ENCODE results near the gene WNT9A. TPM values are rescaled to one million over a fixed set of nuclear protein-coding genes. Genes with fewer than 3 reads are reported as not detected.
"Not testable (repeated sequence)": the region's sequence is repeated elsewhere in the genome, so short reads cannot be mapped to it uniquely, and the experiment has no call there.

Gene WNT9A
- total RNA-seq, 1 experiment from 2014 or later = 3.7 TPM

- Histone ChIP-seq H3K36me3 (no peaks in the 10 kb centered on the region), H3K27me3 (replicated peaks) (no peaks in the 10 kb centered on the region), H3K9me3 (replicated peaks) (no peaks in the 10 kb centered on the region), H3K27ac (peak overlapping the region; percentile 91), H3K4me3 (no peak overlapping the region), H3K4me1 (replicated peaks) (peaks cover 34% of the 10 kb centered on the region)
- peak; percentile 50 to 69 for DNase-seq (ENCODE audit: low read depth in 1 of 2, low spot score in 2 of 2)
These were observed 61.9 kb downstream of the WNT9A start for GRCh38 chr1:227885648-227886502.

- no peaks in the 10 kb centered on the region for H3K36me3 ChIP-seq
- no peak for DNase-seq (ENCODE audit: low read depth in 1 of 2, low spot score in 2 of 2)
- H3K4me3 ChIP-seq = no peak overlapping the region
- H3K4me1 ChIP-seq (replicated peaks) = peaks cover 34% of the 10 kb centered on the region
- peak overlapping the region; percentile 91 for H3K27ac ChIP-seq
- H3K9me3 ChIP-seq (replicated peaks) = no peaks in the 10 kb centered on the region
- H3K27me3 ChIP-seq (replicated peaks) = no peaks in the 10 kb centered on the region
These were observed 62.5 kb downstream of the WNT9A start for GRCh38 chr1:227885135-227885647.

- H3K27me3 ChIP-seq (replicated peaks) = no peaks in the 10 kb centered on the region; the same call in 1 of the 2 replicates
- peaks cover 34% of the 10 kb centered on the region for H3K4me1 ChIP-seq (replicated peaks)
- H3K36me3 ChIP-seq = no peaks in the 10 kb centered on the region
- peak in 1 of 2 experiments; percentile 38 for DNase-seq (ENCODE audit: low read depth in 1 of 2, low spot score in 2 of 2)
- H3K27ac ChIP-seq = no peak overlapping the region
- H3K4me3 ChIP-seq = no peak overlapping the region
- H3K9me3 ChIP-seq (replicated peaks) = no peaks in the 10 kb centered on the region
These were observed 63.2 kb downstream of the WNT9A start for GRCh38 chr1:227884370-227885134.

GRCh38 chr1:227883641-227884301, 64.0 kb downstream of the WNT9A start:
- Histone ChIP-seq H3K9me3 (replicated peaks) (no peaks in the 10 kb centered on the region), H3K27ac (no peak overlapping the region), H3K36me3 (no peaks in the 10 kb centered on the region), H3K4me3 (no peak overlapping the region), H3K27me3 (replicated peaks) (no peaks in the 10 kb centered on the region; the same call in 1 of the 2 replicates), H3K4me1 (replicated peaks) (peaks cover 34% of the 10 kb centered on the region)
- peak in 1 of 2 experiments; percentile 38 for DNase-seq (ENCODE audit: low read depth in 1 of 2, low spot score in 2 of 2)

GRCh38 chr1:227883073-227883520, 64.6 kb downstream of the WNT9A start:
- Histone ChIP-seq H3K27ac (no peak overlapping the region), H3K4me3 (no peak overlapping the region), H3K4me1 (replicated peaks) (peaks cover 28% of the 10 kb centered on the region), H3K36me3 (no peaks in the 10 kb centered on the region), H3K9me3 (replicated peaks) (no peaks in the 10 kb centered on the region), H3K27me3 (replicated peaks) (no peaks in the 10 kb centered on the region; the same call in 1 of the 2 replicates)
- peak in 1 of 2 experiments; percentile 39 for DNase-seq (ENCODE audit: low read depth in 1 of 2, low spot score in 2 of 2)

- no peaks in the 10 kb centered on the region for H3K36me3 ChIP-seq
- H3K4me1 ChIP-seq (replicated peaks) = peaks cover 4% of the 10 kb centered on the region
- no peaks in the 10 kb centered on the region; the same call in 1 of the 2 replicates for H3K27me3 ChIP-seq (replicated peaks)
- H3K27ac ChIP-seq = no peak overlapping the region
- DNase-seq (ENCODE audit: low read depth in 1 of 2, low spot score in 2 of 2) = no peak
- no peak overlapping the region for H3K4me3 ChIP-seq
- no peaks in the 10 kb centered on the region for H3K9me3 ChIP-seq (replicated peaks)
These were observed 67.3 kb downstream of the WNT9A start for GRCh38 chr1:227880342-227880924.

- not testable (repeated sequence) for H3K9me3 ChIP-seq (replicated peaks); H3K4me1 ChIP-seq (replicated peaks); H3K36me3 ChIP-seq; H3K27me3 ChIP-seq (replicated peaks); H3K4me3 ChIP-seq; DNase-seq (ENCODE audit: low read depth in 1 of 2, low spot score in 2 of 2); H3K27ac ChIP-seq
These were observed 69.9 kb downstream of the WNT9A start for GRCh38 chr1:227877810-227878209.

GRCh38 chr1:227871892-227872291, 75.8 kb downstream of the WNT9A start:
- not testable (repeated sequence) for H3K9me3 ChIP-seq (replicated peaks); H3K27me3 ChIP-seq (replicated peaks); DNase-seq (ENCODE audit: low read depth in 1 of 2, low spot score in 2 of 2); H3K4me3 ChIP-seq; H3K27ac ChIP-seq; H3K4me1 ChIP-seq (replicated peaks); H3K36me3 ChIP-seq

GRCh38 chr1:227870366-227870765, 77.4 kb downstream of the WNT9A start:
- no peaks in the 10 kb centered on the region for H3K36me3 ChIP-seq
- H3K9me3 ChIP-seq (replicated peaks) = no peaks in the 10 kb centered on the region
- no peak for DNase-seq (ENCODE audit: low read depth in 1 of 2, low spot score in 2 of 2)
- no peak overlapping the region for H3K4me3 ChIP-seq
- no peaks in the 10 kb centered on the region for H3K4me1 ChIP-seq (replicated peaks)
- H3K27me3 ChIP-seq (replicated peaks) = no peaks in the 10 kb centered on the region
- H3K27ac ChIP-seq = no peak overlapping the region

- Histone ChIP-seq H3K4me1 (replicated peaks) (no peaks in the 10 kb centered on the region), H3K27me3 (replicated peaks) (no peaks in the 10 kb centered on the region), H3K9me3 (replicated peaks) (no peaks in the 10 kb centered on the region), H3K4me3 (no peak overlapping the region), H3K27ac (no peak overlapping the region), H3K36me3 (no peaks in the 10 kb centered on the region)
- no peak for DNase-seq (ENCODE audit: low read depth in 1 of 2, low spot score in 2 of 2)
These were observed 77.9 kb downstream of the WNT9A start for GRCh38 chr1:227869851-227870305.

- Histone ChIP-seq H3K27ac (no peak overlapping the region), H3K4me1 (replicated peaks) (no peaks in the 10 kb centered on the region), H3K4me3 (no peak overlapping the region), H3K27me3 (replicated peaks) (no peaks in the 10 kb centered on the region), H3K9me3 (replicated peaks) (no peaks in the 10 kb centered on the region), H3K36me3 (no peaks in the 10 kb centered on the region)
- DNase-seq (ENCODE audit: low read depth in 1 of 2, low spot score in 2 of 2) = no peak
These were observed 78.4 kb downstream of the WNT9A start for GRCh38 chr1:227869279-227869842.

All from SJSA1 (cell line).